HG03520 (cell line): ENCODE measurements around the gene DHH.

ENCODE experiments used
- ATAC-seq: cut with Tn5 transposase; IDR thresholded peaks from one replicate; pipeline ENCODE4 v1.9.1; 2021; ENCODE audit warnings: mild to moderate bottlenecking, moderate library complexity; ENCODE audit not compliant: unreplicated experiment

The DHH gene

DNA sequence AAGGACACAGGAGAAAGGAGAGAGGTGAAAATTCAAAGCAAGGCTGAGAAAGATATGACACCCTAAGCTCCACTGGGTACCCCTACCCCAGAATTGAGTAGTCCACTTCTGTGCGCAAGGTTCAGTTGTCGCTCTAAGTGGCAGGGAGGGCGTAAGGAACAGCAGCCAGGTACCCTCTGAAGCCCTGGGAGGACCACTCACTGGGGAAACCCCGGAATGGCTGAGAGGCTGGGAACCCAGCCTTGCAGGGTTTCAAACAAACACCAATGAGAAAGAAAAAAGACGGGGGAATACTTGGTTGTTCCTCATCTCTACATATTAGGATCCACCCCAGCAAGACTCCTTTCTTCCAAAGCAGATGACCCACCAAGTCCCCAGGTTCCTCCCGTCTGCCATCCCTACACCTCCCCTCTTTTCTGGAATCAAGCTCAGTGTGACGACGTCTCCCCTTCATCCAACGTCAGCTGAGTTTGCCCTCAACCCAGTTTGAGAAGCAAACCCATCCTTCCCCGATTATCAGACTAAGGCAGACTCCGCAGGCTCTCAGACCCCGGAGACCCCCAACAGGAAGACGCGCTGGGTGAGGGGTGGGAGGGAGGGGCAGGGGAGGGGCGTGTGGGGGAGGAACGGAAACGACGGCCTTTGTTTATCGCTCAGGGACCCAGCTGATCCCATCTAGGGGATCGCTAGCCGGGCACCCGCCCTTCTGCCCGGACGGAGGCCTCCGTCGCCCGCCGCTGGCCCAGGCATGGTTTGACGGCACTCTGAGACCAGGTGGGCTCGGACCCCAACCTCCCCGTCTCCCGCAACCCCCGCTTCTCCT lies 15.3 kb upstream of the DHH start:
- ATAC-seq = no peak

DNA sequence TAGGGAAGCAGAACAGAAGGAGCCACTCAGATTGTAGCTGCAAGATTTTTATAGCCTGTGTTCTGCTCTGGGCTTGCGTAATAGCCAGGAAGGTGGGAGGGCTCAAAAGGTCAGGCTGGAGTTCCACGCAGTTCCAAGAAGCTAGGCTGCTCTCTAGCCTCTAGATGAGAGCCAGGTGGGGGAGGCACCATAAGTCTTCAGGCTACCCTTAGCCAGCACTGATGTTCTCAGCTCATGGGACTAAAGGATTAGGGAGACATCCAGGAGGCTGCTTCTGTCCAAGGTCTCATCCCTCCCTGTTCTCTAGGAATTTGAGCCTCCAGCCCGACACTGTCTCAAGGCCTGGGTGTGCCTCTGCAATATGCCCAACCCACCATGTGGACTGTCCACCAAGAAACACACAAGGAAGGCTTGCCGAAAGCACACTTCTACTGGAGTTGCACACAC lies 14.4 kb upstream of the DHH start:
- no peak for ATAC-seq

DNA sequence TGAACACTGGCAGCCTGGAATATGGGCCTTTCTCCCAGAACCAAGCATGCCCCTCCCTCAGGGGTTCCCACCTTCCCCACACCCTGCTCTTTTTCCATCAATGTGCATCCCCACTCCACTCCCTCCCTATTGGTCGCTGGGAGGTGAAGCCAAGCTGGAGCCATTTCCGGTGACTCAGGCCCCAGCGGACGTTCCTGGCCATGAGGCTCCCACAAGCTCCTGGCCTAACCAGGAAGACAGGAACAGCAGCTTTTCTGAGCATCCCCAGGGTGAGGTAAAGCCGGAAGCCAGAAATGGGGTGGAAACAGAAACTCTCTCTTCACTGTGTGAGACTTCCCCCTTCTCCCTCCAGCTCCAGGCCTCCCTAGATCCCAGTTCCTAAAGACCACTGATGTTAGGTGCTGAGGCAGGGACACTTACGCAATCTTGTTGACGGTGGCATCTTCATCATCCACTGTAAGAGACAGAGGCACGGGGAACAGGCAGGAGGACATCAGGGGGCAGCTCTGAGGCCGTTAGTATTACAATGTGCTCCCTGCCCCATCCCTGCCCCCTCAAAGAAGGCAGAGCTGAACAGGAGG lies 11.0 kb upstream of the DHH start:
- no peak for ATAC-seq

DNA sequence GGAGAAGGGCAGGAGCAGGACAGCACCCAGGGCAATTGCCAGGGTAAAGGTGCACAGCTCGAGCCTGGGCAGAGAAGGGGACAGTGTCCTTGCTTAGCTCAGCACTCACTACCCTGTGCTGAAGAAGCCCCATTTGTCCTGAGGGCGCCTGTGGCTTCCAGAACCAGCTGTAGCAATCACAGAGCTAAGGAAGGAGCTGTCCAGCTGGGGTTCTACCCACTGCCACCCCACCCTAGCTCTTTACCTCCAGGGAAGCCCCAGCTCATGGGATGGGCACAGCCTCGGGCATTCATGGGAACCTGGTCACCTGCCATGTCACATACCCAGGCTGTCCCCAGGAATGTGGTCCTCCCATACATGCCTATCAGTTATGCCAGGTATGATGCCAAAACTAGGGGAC lies 10.2 kb upstream of the DHH start:
- ATAC-seq = no peak

DNA sequence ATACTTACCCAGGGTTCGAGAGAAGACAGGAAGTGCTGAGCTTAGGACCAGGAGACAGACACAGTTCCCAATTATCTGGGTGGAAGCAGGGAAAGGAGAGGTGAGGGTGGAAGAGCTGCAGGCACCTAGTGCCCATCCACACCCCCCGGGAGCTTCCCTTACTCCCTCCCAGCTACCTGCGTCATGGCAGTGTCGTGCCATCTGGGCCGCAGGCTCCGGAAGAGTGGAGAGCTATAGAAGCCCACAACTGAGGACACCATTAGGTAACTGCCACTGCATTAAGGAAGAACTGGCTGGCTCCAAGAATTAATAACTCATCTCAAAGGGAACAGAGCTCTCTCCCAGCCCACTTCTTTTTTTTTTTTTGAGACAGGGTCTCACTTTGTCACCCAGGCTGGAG lies 5.8 kb upstream of the DHH start:
- ATAC-seq = no peak

DNA sequence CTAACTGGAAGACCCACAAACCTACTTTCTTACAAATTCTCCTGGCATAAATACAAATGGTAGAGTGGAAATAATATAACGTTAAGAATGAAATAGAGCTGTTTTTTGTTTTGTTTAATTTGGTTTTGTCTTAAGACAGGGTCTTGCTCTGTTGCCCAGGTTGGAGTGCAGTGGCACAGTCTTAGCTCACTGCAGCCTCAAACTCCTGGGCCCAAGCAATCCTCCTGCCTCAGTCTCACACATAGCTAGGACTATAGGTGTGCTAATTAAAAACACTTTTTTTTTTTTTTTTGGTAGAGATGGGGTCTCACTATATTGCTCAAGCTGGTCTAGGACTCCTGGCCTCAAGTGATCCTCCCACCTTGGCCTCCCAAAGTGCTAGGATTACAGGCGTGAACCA lies 4.1 kb upstream of the DHH start:
- ATAC-seq = no peak

DNA sequence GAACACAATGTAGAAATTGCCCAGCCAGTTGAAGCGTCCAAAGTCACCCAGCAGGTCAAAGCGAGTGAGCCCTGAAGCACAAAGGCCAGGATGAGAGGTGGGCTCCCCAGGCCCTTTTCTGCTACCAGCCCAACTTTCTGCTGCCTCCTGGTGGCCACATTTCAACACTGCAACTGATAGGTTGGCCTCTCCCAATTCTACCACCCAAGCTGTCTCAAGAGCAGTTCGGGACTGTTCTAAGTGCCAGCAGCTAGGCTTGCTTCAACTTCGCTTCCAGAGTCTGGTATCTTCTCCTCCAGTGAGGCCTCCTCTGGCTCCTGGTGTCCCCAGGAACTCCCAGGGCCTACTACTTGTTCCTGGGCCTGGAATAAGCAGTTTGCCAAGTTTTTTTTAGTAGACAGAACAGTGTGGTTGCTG lies 3.4 kb upstream of the DHH start:
- ATAC-seq = no peak

DNA sequence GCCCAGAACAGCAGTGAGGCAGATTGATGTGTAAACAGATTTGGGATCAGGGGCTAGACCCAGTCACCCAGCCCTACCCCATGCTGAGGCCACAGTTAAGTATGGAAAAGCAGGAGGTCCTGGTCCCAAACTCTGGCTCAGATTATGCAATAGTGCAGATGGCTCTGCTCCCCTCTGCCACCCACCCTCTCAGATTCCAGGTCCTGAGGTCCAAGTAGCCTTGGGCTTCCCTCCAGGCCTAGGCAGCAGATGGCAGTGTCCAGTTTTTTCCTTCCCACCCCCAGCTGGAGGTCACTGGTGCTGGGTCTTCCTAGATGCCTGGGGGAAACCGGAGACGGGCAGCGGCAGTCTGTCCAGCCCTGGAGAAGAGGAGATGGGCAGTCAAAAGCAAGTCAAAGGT lies 2.8 kb upstream of the DHH start:
- no peak for ATAC-seq

DNA sequence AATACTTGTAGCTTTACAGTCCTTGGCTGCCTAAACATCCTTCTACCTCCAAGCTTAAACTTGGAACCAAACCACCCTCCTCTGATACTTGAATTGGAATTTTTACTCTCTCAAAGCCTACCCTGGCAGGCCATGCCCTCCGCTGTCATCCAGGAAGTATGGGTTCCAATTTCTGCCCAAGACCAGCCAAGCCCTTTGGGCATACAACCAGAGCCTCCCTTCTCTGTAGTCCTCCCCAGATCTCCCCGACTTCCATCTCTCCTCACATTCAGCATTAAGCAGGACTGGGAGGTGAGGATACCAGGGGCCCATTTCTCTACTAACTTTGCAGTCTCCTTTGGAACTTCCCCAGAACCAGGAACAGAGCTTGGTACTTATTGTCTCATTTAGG lies 369 bp upstream of the DHH start:
- no peak for ATAC-seq

DNA sequence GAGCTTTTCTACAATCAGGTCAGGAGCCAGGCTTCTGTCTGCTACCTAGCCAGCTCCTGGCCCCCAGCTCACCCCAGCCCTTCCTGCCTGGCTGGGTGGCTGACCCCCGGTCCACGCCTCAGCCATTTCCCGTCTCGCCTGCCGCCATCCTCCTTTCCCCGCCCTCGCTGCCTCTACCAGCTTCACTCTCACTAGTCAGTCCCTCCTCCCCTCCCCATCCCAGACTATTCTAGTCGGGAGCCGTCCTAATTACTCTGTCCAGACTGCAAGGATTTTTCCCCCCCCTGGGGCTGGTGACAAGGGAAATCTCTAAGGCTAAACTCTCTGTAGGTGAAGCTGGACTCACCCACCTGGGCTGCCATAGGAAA lies 825 bp downstream of the DHH start:
- no peak for ATAC-seq

DNA sequence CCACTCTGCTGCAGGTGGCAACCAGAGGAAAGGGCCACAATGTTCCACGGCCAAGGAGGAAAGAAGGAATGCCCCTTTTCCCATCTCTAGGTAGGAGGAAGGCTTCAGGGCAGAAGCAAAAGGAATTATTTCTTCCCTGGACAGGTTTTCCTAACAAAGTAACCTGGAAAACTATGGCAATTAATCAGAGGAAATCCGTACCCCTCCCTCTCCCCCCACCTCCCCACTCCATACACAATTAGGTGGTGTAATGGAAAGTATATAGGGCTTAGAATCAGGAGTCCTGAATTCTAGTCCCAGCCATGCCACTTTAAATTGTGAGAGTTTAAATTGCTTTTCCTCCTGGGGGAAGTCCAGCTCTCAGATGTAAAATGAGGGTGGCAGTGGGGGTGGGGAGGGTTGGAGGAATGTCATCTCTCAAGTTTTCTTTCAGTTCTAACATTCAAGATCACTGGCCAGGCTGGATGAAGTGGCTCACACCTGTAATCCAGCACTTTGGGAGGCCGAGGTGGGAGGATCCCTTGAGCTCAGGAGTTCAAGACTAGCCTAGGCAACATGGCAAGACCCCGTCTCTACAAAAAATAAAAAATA lies 1.7 kb downstream of the DHH start:
- ATAC-seq = no peak

DNA sequence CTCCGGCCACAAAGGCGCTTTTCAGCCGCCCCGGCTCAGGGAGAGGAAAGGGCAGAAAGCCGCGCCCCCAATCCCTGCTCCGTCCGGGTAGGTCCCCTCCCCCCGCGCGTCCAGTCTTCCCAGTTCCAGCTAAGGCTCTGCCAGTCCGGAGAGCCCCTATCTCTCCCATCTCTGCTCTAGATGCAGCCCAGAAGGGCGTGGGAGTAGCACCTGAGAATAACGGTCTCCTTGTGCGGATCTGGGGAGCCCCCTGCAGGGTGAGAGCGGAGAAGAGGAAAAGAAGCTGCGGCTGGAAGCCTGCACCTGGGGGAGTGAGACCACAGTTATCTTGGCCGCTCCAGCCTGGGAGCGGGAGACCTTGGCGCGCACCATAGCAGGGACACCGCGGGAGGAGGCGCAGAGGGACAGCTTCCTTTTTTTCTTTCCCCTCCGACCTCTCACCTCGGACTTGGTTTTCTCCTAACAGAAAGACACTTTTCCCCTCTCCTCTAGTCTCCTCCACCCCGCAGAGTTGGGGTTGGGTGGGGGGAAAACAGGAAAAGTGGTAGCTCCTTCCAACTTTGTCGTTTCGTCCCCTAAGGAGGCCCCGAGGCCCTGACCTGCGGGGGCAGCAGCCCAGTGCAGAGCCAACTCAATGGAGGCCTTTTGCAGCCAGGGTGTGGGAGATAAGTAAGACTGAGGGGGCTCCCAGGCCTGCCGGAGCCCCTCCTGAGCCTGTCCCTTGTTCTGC lies 2.4 kb downstream of the DHH start:
- no peak for ATAC-seq

DNA sequence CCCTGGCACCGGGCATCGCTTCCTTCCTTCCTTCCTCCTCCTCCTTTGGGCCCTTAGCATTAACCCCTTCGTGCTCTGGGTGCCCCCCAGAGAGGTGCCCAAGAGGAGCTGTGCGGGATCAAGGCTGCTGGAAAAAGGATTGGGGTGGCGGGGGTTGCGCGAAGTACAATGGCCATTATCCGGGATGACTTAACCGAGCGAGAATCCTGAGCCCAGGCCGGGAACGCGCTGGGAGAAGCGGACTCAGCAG lies 2.8 kb downstream of the DHH start:
- ATAC-seq = no peak

DNA sequence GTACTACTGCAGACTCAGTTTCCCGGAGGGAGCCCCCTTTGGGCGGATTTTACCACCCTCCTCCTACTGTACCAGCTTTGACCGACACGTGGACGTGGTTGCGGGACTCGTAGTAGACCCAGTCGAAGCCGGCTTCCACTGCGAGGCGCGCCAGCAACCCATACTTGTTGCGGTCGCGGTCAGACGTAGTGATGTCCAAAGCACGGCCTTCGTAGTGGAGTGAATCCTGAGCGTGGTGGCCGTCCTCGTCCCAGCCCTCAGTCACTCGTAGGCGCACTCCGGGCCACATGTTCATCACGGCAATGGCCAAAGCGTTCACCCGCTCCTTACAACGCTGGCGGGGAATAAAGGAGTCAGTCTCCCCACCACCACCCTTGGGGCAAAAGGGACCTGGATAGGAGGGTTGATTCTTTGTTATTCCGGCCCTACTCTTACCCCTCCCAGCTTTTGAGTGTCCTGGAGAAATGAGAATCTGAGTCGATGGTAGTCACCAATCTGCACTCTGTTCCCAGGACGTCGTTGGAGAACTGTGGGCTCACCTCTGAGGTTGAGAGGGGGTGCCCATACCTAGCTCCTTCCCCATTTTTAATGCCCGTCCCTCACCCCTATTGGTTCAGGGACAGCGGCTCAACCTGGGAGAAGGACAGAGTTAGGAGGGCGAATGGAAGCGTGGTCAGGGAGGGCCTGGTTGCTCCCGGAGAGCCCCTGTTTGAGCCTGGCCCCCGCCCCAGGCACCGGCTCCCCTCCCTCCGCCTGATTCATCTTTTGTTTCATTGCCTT lies 3.4 kb downstream of the DHH start:
- no peak for ATAC-seq

DNA sequence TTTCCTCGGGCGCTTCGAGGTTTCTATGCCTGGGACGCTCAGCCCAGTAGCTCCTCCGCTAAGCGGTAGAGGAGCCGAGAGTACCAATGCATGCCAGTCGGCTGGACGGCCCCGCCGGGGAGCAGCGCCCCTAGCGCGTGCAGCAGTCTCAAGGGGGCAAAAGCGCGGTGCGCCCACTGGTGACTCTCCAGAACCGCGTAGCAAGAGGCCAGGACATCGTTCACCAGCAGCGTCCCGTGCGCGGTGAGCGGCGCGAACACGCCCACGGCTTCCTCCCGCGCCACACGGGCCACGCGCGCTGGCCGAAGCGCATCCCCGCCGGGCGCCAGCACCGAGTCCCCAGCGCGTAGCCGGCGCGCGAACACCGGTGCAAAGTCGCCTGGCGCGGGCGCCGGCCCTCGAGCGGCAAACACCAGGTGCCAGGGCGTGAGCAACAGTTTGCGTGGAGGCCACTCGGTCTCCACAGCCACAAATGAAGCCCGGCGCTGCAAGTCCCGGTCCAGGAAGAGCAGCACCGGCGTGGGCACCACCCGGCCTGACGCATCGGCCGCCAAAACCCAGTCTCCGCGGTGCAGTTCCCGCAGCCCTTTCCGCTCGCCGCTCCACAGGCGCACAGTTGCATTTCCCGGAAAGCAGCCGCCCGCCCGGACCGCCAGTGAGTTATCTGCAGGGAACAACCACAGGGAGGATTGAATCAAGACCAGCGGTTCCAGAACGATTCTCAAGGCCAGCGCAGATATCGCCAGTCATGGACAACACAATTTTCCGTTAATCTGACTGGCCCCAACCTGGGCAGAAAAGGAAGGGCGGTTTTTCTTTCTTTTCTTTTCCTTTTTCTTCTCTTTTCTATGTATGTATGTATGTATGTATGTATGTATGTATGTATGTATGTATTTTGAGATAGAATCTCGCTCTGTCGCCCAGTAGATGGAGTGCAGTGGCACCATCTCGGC lies 4.5 kb downstream of the DHH start:
- no peak for ATAC-seq

DNA sequence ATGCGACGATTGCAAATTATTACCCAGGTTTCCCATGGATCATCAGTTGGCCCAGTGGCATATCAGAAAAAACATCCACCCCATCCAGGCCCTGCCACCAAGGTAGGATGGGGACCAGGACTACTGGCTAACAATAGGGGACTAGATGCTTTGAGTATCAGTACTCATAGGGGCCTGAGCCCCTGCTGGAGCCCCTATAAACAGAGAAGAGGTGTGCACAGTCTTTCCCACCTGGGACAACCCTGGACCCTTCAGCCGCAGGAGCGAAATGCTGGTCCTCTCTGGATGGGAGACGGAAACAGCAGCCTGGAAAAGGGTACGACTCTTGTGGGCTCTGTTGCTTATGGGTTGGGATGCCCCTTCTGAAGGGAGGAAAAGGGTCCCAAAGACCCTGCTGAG lies 5.7 kb downstream of the DHH start:
- ATAC-seq = no peak

DNA sequence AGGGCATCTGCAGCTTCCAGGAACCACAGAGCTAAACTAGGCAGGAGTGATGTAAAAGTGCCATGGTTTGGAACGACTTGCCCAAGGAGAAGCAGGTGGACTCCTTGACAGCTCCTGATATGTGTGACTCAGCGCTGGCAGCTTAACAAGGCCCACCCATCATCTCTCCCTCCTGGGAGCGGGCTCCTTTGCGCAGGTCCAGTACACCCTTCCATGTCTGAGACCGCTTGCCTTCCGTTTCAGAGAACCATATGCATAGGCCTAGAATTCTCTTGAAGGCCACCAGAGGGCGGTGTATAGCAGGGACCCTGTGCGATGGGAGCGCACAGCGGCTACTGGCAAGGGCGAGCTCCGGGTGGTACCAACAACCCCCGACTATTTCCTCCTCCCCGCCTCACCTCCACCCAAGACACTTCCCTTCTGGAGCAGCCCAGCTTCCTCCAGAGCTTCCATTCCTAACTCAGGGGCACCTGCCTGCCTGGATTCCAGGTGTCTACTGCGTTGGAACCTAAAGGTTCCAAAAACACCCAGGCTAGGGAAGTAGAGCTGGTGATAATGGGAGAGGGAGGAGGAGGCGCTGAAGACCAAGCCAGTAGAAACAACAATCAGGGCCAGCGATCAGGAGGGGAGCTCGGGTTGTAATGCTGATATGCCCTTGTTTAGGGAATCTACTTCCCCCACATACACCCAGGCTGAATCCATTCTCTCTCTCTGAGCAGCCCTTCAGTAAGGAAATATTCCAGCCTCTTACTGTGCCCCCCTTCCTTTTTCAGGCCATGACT lies 6.3 kb downstream of the DHH start:
- ATAC-seq = peak; percentile 78

DNA sequence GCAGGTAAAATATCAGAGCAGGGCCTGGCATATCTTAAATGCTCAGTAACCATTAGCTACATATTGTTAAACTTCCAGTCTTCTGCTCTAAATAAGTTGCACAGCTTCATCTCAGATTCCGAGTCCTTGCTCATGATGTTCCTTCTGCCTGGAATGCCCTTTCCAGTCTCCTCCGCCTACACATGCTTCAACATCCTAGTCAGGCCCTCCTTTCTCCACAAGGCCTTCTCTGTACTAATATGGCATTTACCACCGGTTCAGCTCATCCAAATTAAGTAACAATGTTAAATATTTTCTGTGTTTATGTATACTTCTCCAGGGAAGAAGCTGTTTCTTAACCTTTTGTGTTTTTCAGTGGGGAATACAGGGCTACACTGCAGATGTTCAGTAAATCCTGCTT lies 8.5 kb downstream of the DHH start:
- ATAC-seq = no peak

DNA sequence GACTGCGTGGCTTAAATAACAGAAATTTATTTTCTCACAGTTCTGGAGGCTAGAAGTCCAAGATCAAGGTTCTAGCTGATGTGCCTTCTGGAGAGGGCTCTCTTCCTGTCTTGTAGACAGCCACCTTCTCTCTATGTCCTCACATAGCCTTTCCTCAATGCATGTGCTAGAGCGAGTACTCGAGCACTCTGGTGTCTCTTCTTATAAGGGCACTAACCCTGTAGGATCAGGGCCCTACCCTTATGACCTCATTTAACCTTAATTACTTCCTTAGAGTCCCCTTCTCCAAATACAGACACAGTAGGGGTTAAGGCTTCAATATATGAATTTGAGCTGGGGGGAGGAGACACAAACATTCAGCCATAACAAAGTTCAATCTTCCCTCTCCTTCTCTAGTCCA lies 10.2 kb downstream of the DHH start:
- ATAC-seq = no peak
